ENCODE results near the gene AGO3.
A peak's percentile ranks its signal among the peaks of the same experiment; 100 is the strongest.

AGO3 gene

DNA sequence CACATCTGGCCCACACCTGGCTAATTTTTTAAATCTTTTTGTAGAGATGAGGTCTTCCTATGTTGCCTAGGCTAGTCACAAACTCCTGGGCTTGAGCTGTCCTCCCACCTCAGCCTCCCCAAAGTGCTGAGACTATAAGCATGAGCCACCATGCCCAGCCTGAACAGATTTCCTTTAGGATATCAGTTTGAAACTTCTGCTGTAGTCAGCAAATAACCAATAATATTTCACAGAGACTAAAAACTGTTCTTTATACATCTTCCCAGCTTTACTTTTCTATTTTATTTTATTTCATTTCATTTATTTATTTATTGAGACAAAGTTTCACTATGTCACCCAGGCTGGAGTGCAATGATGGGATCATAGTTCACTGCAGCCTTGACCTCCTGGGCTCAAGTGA, 123.1 kb downstream of the AGO3 start:
- DNase-seq (ENCODE audit: low read depth) = no peak
- no peak for TF ChIP-seq CTCF (IDR thresholded peaks at IDR 0.05; ENCODE audit: insufficient read depth, low read depth, low read length, missing control alignments)

DNA sequence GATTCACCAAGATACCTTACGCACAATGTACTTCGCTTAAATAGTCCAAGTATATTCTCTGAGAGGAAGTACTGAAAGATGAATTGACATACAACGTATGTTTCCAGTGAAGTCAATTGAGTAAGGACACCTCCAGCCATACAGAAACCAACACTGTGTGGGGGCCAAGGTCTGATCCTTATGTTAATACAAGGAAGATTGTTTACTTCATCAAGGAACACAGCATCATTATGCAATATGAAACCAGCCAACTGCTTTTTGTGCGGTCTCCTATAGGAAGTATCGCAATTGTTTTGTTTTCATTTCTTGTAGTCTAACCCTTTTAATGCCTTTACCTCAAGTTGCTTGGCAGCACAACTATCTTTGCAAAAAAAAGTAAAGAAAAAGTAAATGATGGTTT, 124.8 kb downstream of the AGO3 start:
- DNase-seq (ENCODE audit: low read depth) = no peak
- no peak overlapping the region for H3K4me3 ChIP-seq (ENCODE audit: low read length)
- TF ChIP-seq CTCF (IDR thresholded peaks at IDR 0.05; ENCODE audit: insufficient read depth, low read depth, low read length, missing control alignments) = no peak

More for the DNA sequence above, 123.1 kb downstream of the AGO3 start:
- H3K4me3 ChIP-seq (ENCODE audit: low read length) = no peak overlapping the region

DNA sequence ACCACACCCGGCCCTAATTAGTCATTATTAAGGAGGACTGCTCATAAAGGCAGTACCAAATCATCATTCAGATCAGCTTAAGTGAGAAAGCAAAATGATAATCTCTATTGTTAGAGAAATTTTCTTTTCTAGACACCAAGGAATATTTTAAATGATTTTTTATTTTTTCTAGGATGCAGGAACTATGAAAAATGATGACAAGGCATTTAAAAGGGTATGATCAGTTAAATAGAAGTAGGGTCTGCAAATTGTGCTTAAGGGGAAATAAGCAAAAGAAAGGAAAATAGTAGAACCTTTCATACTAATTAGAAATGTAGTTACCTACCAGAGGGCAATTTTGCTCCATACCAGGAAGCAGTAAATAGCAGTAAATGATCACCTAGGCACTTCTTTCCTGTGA, 131.4 kb downstream of the AGO3 start:
- no peak for DNase-seq (ENCODE audit: low read depth)
- H3K4me3 ChIP-seq (ENCODE audit: low read length) = no peak overlapping the region
- TF ChIP-seq CTCF (IDR thresholded peaks at IDR 0.05; ENCODE audit: insufficient read depth, low read depth, low read length, missing control alignments) = no peak

GRCh38 chr1:36067871-36068270, 137.0 kb downstream of the AGO3 start:
- no peak for DNase-seq (ENCODE audit: low read depth)
- TF ChIP-seq CTCF (IDR thresholded peaks at IDR 0.05; ENCODE audit: insufficient read depth, low read depth, low read length, missing control alignments) = no peak
- no peak overlapping the region for H3K4me3 ChIP-seq (ENCODE audit: low read length)

DNA sequence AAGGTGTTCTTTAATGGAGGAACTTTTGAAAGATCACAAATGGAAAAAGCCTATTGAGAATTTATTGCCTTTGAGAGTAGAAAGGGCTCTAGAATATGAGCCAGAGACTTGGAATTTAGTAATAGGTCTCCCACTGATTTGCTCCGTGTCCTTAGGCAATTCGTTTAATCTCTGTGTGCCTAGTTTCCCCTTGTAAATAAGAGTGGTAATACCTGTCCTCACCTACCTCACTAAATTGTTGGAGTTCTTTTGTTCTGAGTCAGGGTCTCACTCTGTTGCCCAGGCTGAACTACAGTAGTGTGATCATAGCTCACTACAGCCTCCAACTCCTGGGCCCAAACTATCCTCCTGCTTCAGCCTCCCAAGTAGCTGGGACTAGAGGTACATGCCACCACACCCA, 138.0 kb downstream of the AGO3 start:
- no peak overlapping the region for H3K4me3 ChIP-seq (ENCODE audit: low read length)
- peak; percentile 40 for DNase-seq (ENCODE audit: low read depth)
- TF ChIP-seq CTCF (IDR thresholded peaks at IDR 0.05; ENCODE audit: insufficient read depth, low read depth, low read length, missing control alignments) = no peak

DNA sequence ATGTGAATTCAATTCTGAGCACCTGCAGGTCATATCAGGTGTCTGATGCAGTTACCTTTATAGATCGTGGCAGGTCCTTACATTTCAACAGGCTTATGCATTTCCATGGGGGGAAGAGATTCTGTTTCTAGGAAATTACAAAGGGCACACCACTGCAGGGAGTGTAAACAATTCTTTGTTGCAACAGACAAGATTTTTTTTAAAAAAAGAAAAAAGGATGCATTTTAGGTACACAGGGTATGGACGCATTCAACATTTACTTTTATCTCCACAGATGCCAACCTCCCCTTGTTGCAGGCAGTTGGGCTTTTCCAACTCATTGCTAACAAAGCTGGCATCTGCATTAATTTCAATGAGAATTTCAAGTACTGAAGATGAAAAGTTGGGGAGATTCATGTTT, 139.4 kb downstream of the AGO3 start:
- no peak overlapping the region for H3K4me3 ChIP-seq (ENCODE audit: low read length)
- DNase-seq (ENCODE audit: low read depth) = no peak
- no peak for TF ChIP-seq CTCF (IDR thresholded peaks at IDR 0.05; ENCODE audit: insufficient read depth, low read depth, low read length, missing control alignments)

- DNase-seq (ENCODE audit: low read depth) = no peak
- H3K4me3 ChIP-seq (ENCODE audit: low read length) = no peak overlapping the region
- TF ChIP-seq CTCF (IDR thresholded peaks at IDR 0.05; ENCODE audit: insufficient read depth, low read depth, low read length, missing control alignments) = no peak
These were observed 146.2 kb downstream of the AGO3 start for GRCh38 chr1:36076979-36077573.

Measured in epithelial cell of esophagus (primary cell).